ENCODE results near the gene SEPTIN6.

The SEPTIN6 gene

DNA sequence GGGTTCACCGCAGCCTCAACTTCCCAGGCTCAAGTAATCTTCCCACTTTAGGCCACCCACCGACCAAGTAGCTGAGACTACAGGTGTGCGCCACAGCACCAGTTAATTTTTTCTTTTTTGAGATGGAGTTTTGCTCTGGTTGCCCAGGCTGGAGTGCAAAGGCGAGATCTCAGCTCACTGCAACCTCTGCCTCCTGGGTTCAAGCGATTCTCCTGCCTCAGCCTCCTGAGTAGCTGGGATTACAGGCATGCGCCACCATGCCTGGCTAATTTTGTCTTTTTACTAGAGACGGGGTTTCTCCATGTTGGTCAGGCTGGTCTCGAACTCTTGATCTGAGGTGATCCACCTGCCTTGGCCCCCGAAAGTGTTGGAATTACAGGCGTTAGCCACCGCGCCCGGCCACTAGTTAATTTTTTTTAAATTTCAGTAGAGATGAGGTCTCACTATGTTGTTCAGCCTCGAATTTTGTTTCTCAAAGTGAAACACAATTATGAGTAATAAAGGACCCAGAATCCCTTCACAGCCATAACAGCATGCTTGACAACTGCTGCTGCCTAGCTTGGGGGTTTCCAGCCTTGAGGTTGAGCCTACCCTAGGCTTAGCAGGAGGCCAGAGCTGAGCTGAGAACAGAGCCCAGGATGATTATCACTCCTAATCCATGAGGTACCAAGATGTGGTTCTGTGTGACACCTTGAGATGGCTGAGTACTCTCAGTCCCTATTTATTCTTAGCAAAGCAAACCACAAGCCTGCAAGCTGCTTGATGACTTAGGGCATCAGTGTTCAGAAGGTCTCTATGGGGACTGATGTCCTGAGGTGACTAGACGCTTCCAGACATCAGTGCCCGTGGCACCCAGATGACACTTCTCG, 45.2 kb downstream of the SEPTIN6 start:
- Histone ChIP-seq H3K14ac (ENCODE audit: low read length) (no peak overlapping the region), H2BK120ac (ENCODE audit: low read depth, low read length) (no peak overlapping the region), H3K4ac (ENCODE audit: low read length) (no peak overlapping the region), H3K18ac (ENCODE audit: low read length) (no peak overlapping the region), H2AFZ (ENCODE audit: low read length) (no peak overlapping the region), H2BK5ac (ENCODE audit: low read length) (no peak overlapping the region), H3K9me3 (replicated peaks in 1 of 2; ENCODE audit: control insufficient read depth in 2 of 2, insufficient read depth in 1 of 2, low read depth in 1 of 2, low read length in 2 of 2) (no peaks in the 10 kb centered on the region), H3K36me3 (replicated peaks in 1 of 2; ENCODE audit: control insufficient read depth in 2 of 2, insufficient read depth in 2 of 2, low read length in 2 of 2) (peaks cover 0 to 13% of the 10 kb centered on the region in 2 donors), H4K91ac (ENCODE audit: low read depth, low read length, poor library complexity) (no peak overlapping the region), H2BK12ac (ENCODE audit: low read length) (no peak overlapping the region), H3K4me1 (ENCODE audit: control insufficient read depth in 2 of 2, insufficient read depth in 1 of 2, low read depth in 1 of 2, low read length in 2 of 2) (no peaks in the 10 kb centered on the region), H3K4me3 (ENCODE audit: low read length in 2 of 2) (no peak overlapping the region), H4K8ac (ENCODE audit: low read depth, low read length) (no peak overlapping the region), H3K27ac (replicated peaks; ENCODE audit: low read length) (no peak overlapping the region), H3K4me2 (ENCODE audit: insufficient read depth, low read length, poor library complexity, severe bottlenecking) (no peak overlapping the region), H3K9ac (ENCODE audit: low read depth, low read length, poor library complexity) (no peak overlapping the region), H2BK15ac (ENCODE audit: low read length) (no peak overlapping the region), H3K79me1 (ENCODE audit: low read depth, low read length) (no peaks in the 10 kb centered on the region), H3K23ac (ENCODE audit: low read depth, low read length, poor library complexity) (no peak overlapping the region), H3K27me3 (ENCODE audit: control insufficient read depth in 3 of 3, insufficient read depth in 3 of 3, low read depth in 1 of 3, low read length in 3 of 3) (no peaks in the 10 kb centered on the region), H2AK5ac (ENCODE audit: low read depth, low read length) (no peak overlapping the region)
- no CpG with 5 or more reads among the region's 17 CpGs for WGBS, 2 donors (ENCODE audit: extremely low coverage in 2 of 2, insufficient read length in 2 of 2, insufficient replicate concordance in 1 of 2)
- DNase-seq (ENCODE audit: low spot score): no peak

DNA sequence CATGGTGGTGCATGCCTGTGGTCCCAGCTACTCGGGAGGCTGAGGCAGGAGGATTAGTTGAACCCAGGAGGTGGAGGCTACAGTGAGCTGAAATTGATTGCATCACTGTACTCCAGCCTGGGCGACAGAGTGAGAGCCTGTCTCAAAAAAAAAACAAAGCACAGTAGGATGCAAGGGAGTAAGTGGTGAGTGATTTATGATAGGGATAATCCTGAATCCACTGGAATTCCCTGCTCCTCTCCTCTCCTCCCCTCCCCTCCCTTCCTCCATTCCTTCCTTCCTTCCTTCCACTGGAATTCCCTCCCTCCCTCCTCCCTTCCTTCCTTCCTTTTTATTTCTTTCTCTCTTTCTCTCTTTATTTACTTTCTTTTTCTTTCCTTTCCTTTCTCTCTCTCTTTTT, 45.9 kb downstream of the SEPTIN6 start:
- no peak overlapping the region for H3K14ac ChIP-seq (ENCODE audit: low read length)
- no peak overlapping the region for H3K4me2 ChIP-seq (ENCODE audit: insufficient read depth, low read length, poor library complexity, severe bottlenecking)
- peaks cover 0 to 13% of the 10 kb centered on the region in 2 donors for H3K36me3 ChIP-seq (replicated peaks in 1 of 2; ENCODE audit: control insufficient read depth in 2 of 2, insufficient read depth in 2 of 2, low read length in 2 of 2)
- WGBS, 2 donors (ENCODE audit: extremely low coverage in 2 of 2, insufficient read length in 2 of 2, insufficient replicate concordance in 1 of 2): no CpG with 5 or more reads among the region's 2 CpGs
- no peak overlapping the region for H4K8ac ChIP-seq (ENCODE audit: low read depth, low read length)
- H3K4ac ChIP-seq (ENCODE audit: low read length): no peak overlapping the region
- no peaks in the 10 kb centered on the region for H3K9me3 ChIP-seq (replicated peaks in 1 of 2; ENCODE audit: control insufficient read depth in 2 of 2, insufficient read depth in 1 of 2, low read depth in 1 of 2, low read length in 2 of 2)
- no peak overlapping the region for H2BK12ac ChIP-seq (ENCODE audit: low read length)
- no peak overlapping the region for H2BK15ac ChIP-seq (ENCODE audit: low read length)
- DNase-seq (ENCODE audit: low spot score): no peak
- no peaks in the 10 kb centered on the region for H3K79me1 ChIP-seq (ENCODE audit: low read depth, low read length)
- no peak overlapping the region for H3K9ac ChIP-seq (ENCODE audit: low read depth, low read length, poor library complexity)
- no peaks in the 10 kb centered on the region for H3K4me1 ChIP-seq (ENCODE audit: control insufficient read depth in 2 of 2, insufficient read depth in 1 of 2, low read depth in 1 of 2, low read length in 2 of 2)
- no peak overlapping the region for H2BK5ac ChIP-seq (ENCODE audit: low read length)
- H2AK5ac ChIP-seq (ENCODE audit: low read depth, low read length): no peak overlapping the region
- no peak overlapping the region for H2BK120ac ChIP-seq (ENCODE audit: low read depth, low read length)
- no peak overlapping the region for H3K27ac ChIP-seq (replicated peaks; ENCODE audit: low read length)
- no peak overlapping the region for H2AFZ ChIP-seq (ENCODE audit: low read length)
- no peak overlapping the region for H3K23ac ChIP-seq (ENCODE audit: low read depth, low read length, poor library complexity)
- H3K18ac ChIP-seq (ENCODE audit: low read length): no peak overlapping the region
- H3K4me3 ChIP-seq (ENCODE audit: low read length in 2 of 2): no peak overlapping the region
- H4K91ac ChIP-seq (ENCODE audit: low read depth, low read length, poor library complexity): no peak overlapping the region
- no peaks in the 10 kb centered on the region for H3K27me3 ChIP-seq (ENCODE audit: control insufficient read depth in 3 of 3, insufficient read depth in 3 of 3, low read depth in 1 of 3, low read length in 3 of 3)

DNA sequence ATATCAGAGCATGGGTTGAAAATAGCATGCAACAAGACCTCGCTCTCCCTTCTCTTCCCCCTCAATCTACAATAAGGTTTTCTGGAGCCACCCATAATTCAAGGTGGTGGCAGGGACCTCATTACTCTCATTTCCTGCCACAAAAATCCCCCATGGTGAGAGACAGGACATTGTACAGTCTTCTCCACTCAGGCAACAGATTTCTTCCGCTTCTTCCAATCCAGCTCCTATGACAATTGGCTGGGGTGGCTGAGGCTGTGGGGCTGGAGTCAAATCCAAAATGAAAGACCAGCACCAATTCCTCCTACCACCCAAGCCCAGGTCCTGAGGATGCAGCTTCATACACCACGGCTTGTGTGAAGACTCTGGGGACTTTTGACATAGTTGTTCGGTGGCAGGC, 46.5 kb downstream of the SEPTIN6 start:
- no CpG with 5 or more reads among the region's 4 CpGs for WGBS, 2 donors (ENCODE audit: extremely low coverage in 2 of 2, insufficient read length in 2 of 2, insufficient replicate concordance in 1 of 2)
- H2BK120ac ChIP-seq (ENCODE audit: low read depth, low read length): no peak overlapping the region
- no peak overlapping the region for H2BK5ac ChIP-seq (ENCODE audit: low read length)
- H4K8ac ChIP-seq (ENCODE audit: low read depth, low read length): no peak overlapping the region
- H3K4me1 ChIP-seq (ENCODE audit: control insufficient read depth in 2 of 2, insufficient read depth in 1 of 2, low read depth in 1 of 2, low read length in 2 of 2): no peaks in the 10 kb centered on the region
- no peak overlapping the region for H2BK12ac ChIP-seq (ENCODE audit: low read length)
- H3K14ac ChIP-seq (ENCODE audit: low read length): no peak overlapping the region
- no peak overlapping the region for H4K91ac ChIP-seq (ENCODE audit: low read depth, low read length, poor library complexity)
- peaks cover 0 to 13% of the 10 kb centered on the region in 2 donors for H3K36me3 ChIP-seq (replicated peaks in 1 of 2; ENCODE audit: control insufficient read depth in 2 of 2, insufficient read depth in 2 of 2, low read length in 2 of 2)
- no peak overlapping the region for H3K4me3 ChIP-seq (ENCODE audit: low read length in 2 of 2)
- no peak overlapping the region for H3K9ac ChIP-seq (ENCODE audit: low read depth, low read length, poor library complexity)
- H2BK15ac ChIP-seq (ENCODE audit: low read length): no peak overlapping the region
- H3K9me3 ChIP-seq (replicated peaks in 1 of 2; ENCODE audit: control insufficient read depth in 2 of 2, insufficient read depth in 1 of 2, low read depth in 1 of 2, low read length in 2 of 2): no peaks in the 10 kb centered on the region
- H3K79me1 ChIP-seq (ENCODE audit: low read depth, low read length): no peaks in the 10 kb centered on the region
- no peak overlapping the region for H3K18ac ChIP-seq (ENCODE audit: low read length)
- H3K23ac ChIP-seq (ENCODE audit: low read depth, low read length, poor library complexity): no peak overlapping the region
- no peak for DNase-seq (ENCODE audit: low spot score)
- H3K27me3 ChIP-seq (ENCODE audit: control insufficient read depth in 3 of 3, insufficient read depth in 3 of 3, low read depth in 1 of 3, low read length in 3 of 3): no peaks in the 10 kb centered on the region
- H3K27ac ChIP-seq (replicated peaks; ENCODE audit: low read length): no peak overlapping the region
- H3K4me2 ChIP-seq (ENCODE audit: insufficient read depth, low read length, poor library complexity, severe bottlenecking): no peak overlapping the region
- no peak overlapping the region for H2AFZ ChIP-seq (ENCODE audit: low read length)
- no peak overlapping the region for H3K4ac ChIP-seq (ENCODE audit: low read length)
- H2AK5ac ChIP-seq (ENCODE audit: low read depth, low read length): no peak overlapping the region

DNA sequence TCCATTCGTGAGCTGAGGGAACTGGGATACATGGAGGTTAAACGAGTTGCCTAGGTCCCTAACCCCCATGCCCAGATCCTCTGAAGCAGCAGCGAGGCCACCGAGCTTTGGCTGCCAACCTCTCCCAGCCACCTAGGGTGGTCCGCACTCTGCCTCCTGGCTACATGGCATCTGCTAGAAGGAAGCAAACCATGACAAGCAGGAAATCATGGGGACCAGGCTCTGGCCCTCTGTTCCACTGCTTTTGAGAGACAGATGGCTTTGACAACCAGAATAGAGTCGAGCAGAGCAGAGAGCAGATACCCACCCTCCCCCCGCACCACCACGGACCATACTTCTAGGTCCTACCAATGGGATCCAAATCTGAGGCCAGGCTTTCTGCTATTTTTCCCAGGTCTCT, 49.3 kb downstream of the SEPTIN6 start:
- H3K27ac ChIP-seq (replicated peaks; ENCODE audit: low read length): no peak overlapping the region
- H3K4ac ChIP-seq (ENCODE audit: low read length): no peak overlapping the region
- no peak overlapping the region for H3K9ac ChIP-seq (ENCODE audit: low read depth, low read length, poor library complexity)
- peaks cover 0 to 8% of the 10 kb centered on the region in 2 donors for H3K36me3 ChIP-seq (replicated peaks in 1 of 2; ENCODE audit: control insufficient read depth in 2 of 2, insufficient read depth in 2 of 2, low read length in 2 of 2)
- no CpG with 5 or more reads among the region's 8 CpGs for WGBS, 2 donors (ENCODE audit: extremely low coverage in 2 of 2, insufficient read length in 2 of 2, insufficient replicate concordance in 1 of 2)
- no peaks in the 10 kb centered on the region for H3K27me3 ChIP-seq (ENCODE audit: control insufficient read depth in 3 of 3, insufficient read depth in 3 of 3, low read depth in 1 of 3, low read length in 3 of 3)
- no peak overlapping the region for H2BK120ac ChIP-seq (ENCODE audit: low read depth, low read length)
- H3K14ac ChIP-seq (ENCODE audit: low read length): no peak overlapping the region
- no peaks in the 10 kb centered on the region for H3K79me1 ChIP-seq (ENCODE audit: low read depth, low read length)
- H2AFZ ChIP-seq (ENCODE audit: low read length): no peak overlapping the region
- DNase-seq (ENCODE audit: low spot score): no peak
- no peak overlapping the region for H2BK12ac ChIP-seq (ENCODE audit: low read length)
- H3K4me1 ChIP-seq (ENCODE audit: control insufficient read depth in 2 of 2, insufficient read depth in 1 of 2, low read depth in 1 of 2, low read length in 2 of 2): no peaks in the 10 kb centered on the region
- no peak overlapping the region for H2BK5ac ChIP-seq (ENCODE audit: low read length)
- H3K9me3 ChIP-seq (replicated peaks in 1 of 2; ENCODE audit: control insufficient read depth in 2 of 2, insufficient read depth in 1 of 2, low read depth in 1 of 2, low read length in 2 of 2): no peaks in the 10 kb centered on the region
- no peak overlapping the region for H3K18ac ChIP-seq (ENCODE audit: low read length)
- H4K8ac ChIP-seq (ENCODE audit: low read depth, low read length): no peak overlapping the region
- no peak overlapping the region for H3K23ac ChIP-seq (ENCODE audit: low read depth, low read length, poor library complexity)
- H3K4me3 ChIP-seq (ENCODE audit: low read length in 2 of 2): no peak overlapping the region
- H4K91ac ChIP-seq (ENCODE audit: low read depth, low read length, poor library complexity): no peak overlapping the region
- no peak overlapping the region for H3K4me2 ChIP-seq (ENCODE audit: insufficient read depth, low read length, poor library complexity, severe bottlenecking)
- no peak overlapping the region for H2BK15ac ChIP-seq (ENCODE audit: low read length)
- no peak overlapping the region for H2AK5ac ChIP-seq (ENCODE audit: low read depth, low read length)
